ENCODE data around the gene LNPK. TPM values are rescaled to one million over a fixed set of nuclear protein-coding genes. Genes with fewer than 3 reads are reported as not detected.

LNPK gene
- total RNA-seq, 1 donor from 2014 or later = 78.2 TPM

DNA sequence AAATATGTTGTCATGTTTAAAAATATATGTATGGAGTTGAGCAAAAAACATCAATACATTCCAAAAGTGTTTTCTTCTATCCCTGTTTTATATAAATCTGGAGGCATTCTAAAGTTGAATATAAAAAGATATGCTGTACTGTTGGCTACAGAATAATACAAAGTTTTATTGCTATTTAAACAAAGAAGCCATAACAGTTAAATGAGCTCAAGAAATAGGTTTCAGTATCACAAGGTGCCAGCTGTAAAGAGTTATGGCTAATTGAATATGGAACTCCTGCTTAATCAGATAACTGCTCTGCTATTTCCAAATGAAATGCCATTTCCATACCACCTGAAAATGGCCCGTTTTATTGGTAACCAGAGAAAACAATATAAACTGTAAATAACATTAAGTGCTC is 55.0 kb downstream of the LNPK start:
- TF ChIP-seq, protein P1, sequence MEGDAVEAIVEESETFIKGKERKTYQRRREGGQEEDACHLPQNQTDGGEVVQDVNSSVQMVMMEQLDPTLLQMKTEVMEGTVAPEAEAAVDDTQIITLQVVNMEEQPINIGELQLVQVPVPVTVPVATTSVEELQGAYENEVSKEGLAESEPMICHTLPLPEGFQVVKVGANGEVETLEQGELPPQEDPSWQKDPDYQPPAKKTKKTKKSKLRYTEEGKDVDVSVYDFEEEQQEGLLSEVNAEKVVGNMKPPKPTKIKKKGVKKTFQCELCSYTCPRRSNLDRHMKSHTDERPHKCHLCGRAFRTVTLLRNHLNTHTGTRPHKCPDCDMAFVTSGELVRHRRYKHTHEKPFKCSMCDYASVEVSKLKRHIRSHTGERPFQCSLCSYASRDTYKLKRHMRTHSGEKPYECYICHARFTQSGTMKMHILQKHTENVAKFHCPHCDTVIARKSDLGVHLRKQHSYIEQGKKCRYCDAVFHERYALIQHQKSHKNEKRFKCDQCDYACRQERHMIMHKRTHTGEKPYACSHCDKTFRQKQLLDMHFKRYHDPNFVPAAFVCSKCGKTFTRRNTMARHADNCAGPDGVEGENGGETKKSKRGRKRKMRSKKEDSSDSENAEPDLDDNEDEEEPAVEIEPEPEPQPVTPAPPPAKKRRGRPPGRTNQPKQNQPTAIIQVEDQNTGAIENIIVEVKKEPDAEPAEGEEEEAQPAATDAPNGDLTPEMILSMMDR (IDR thresholded peaks at IDR 0.05; ENCODE audit: partially characterized antibody, unreplicated experiment) = no peak
- no peak for DNase-seq
- Mint-ChIP-seq H3K27ac (ENCODE audit: unreplicated experiment) (no peak overlapping the region), H3K4me3 (ENCODE audit: unreplicated experiment) (no peak overlapping the region), H3K27me3 (ENCODE audit: unreplicated experiment) (no peaks in the 10 kb centered on the region), H3K4me1 (ENCODE audit: low read depth, unreplicated experiment) (peaks cover 4% of the 10 kb centered on the region), H3K9me3 (ENCODE audit: unreplicated experiment) (no peaks in the 10 kb centered on the region), H3K36me3 (ENCODE audit: unreplicated experiment) (peaks cover 2% of the 10 kb centered on the region)

DNA sequence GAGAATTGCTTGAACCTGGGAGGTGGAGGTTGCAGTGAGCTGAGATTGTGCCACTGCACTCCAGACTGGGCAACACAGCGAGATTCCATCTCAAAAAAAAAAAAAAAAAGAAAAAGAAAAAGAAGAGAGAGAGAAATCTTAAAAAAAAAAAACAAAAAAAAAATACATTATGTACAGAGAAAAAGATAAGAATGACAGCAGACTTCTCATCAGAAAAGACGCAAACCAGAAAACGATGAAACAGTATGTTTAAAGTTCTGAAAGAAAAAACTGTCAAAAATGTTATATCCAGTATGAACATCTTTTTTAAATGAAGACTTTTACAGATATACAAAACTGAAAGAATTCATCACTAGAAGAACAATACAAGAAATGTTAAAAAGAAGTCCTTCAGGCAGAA is 60.4 kb downstream of the LNPK start:
- Mint-ChIP-seq H3K27ac (ENCODE audit: unreplicated experiment) (no peak overlapping the region), H3K36me3 (ENCODE audit: unreplicated experiment) (peaks cover 10% of the 10 kb centered on the region), H3K4me1 (ENCODE audit: low read depth, unreplicated experiment) (peaks cover 2% of the 10 kb centered on the region), H3K4me3 (ENCODE audit: unreplicated experiment) (no peak overlapping the region), H3K27me3 (ENCODE audit: unreplicated experiment) (no peaks in the 10 kb centered on the region), H3K9me3 (ENCODE audit: unreplicated experiment) (no peaks in the 10 kb centered on the region)
- no peak for DNase-seq
- TF ChIP-seq, protein P1 (IDR thresholded peaks at IDR 0.05; ENCODE audit: partially characterized antibody, unreplicated experiment) = no peak

DNA sequence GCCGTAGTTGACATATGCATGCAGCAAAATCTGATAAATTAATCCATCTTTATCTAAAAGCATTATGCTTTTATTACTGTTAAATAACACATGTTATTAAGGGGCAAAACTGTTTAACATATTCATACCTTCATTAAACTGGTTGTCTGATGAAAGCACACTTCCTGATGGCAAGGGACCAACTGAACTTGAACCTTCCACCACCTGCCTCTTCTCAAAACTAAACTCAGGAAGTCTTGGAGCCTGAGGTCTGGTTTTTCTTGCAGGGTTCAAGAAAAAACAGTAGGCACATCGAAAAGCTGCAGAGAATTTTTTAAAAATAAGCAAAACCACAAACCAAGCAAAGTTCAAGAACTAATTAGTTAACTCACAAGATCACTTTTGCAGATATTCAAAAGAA is 64.9 kb downstream of the LNPK start:
- TF ChIP-seq, protein P1 (IDR thresholded peaks at IDR 0.05; ENCODE audit: partially characterized antibody, unreplicated experiment) = no peak
- Mint-ChIP-seq H3K27me3 (ENCODE audit: unreplicated experiment) (no peaks in the 10 kb centered on the region), H3K9me3 (ENCODE audit: unreplicated experiment) (no peaks in the 10 kb centered on the region), H3K27ac (ENCODE audit: unreplicated experiment) (peak overlapping the region; percentile 55), H3K4me3 (ENCODE audit: unreplicated experiment) (no peak overlapping the region), H3K4me1 (ENCODE audit: low read depth, unreplicated experiment) (peaks cover 8% of the 10 kb centered on the region), H3K36me3 (ENCODE audit: unreplicated experiment) (peaks cover 10% of the 10 kb centered on the region)
- no peak for DNase-seq

DNA sequence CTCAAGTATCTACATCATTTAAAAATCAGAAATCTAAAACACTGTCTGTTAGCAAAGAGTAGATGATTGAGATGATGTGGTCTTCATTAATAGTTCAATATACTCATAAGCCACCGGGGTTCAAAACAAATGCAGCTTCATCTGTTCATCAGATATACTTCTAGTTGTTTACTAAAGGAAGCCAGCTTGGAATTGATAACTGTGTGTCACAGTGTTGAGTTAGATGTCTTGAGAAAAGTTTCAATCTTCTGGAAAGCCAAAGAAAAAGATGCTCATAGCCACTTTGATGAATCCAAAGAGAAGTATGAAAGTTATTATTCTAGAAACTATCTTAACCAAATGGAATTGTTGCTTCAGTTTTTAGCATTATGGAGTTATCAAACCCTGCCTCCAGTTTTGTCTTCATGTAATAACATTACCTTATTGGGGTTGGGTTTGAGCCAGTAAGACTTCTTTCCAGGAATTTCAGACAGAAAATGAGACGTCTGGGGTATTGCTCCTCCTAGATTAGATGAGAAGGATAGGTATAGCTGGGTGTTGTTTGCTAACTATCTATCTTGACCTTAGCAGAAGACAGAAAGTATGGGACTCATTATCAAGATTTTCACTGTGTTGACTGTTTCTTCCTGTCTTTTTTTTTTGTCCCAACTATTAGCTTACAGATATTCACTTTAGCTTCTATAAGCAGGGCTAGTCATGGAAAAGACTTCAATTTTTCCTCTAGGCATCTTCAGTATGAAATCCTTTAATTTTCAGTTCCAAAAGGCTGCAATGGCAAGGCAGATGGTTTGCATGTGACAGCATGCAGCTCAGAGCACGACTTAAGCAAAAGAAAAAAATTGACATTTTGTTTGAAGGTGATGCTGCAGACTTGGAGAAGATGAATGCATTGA is 66.5 kb downstream of the LNPK start:
- no peaks in the 10 kb centered on the region for H3K36me3 Mint-ChIP-seq (ENCODE audit: unreplicated experiment)
- peaks cover 8% of the 10 kb centered on the region for H3K4me1 Mint-ChIP-seq (ENCODE audit: low read depth, unreplicated experiment)
- no peaks in the 10 kb centered on the region for H3K27me3 Mint-ChIP-seq (ENCODE audit: unreplicated experiment)
- no peak for DNase-seq
- TF ChIP-seq, protein P1 (IDR thresholded peaks at IDR 0.05; ENCODE audit: partially characterized antibody, unreplicated experiment) = no peak
- H3K9me3 Mint-ChIP-seq (ENCODE audit: unreplicated experiment) = no peaks in the 10 kb centered on the region
- peak overlapping the region; percentile 18 for H3K27ac Mint-ChIP-seq (ENCODE audit: unreplicated experiment)
- H3K4me3 Mint-ChIP-seq (ENCODE audit: unreplicated experiment) = no peak overlapping the region

DNA sequence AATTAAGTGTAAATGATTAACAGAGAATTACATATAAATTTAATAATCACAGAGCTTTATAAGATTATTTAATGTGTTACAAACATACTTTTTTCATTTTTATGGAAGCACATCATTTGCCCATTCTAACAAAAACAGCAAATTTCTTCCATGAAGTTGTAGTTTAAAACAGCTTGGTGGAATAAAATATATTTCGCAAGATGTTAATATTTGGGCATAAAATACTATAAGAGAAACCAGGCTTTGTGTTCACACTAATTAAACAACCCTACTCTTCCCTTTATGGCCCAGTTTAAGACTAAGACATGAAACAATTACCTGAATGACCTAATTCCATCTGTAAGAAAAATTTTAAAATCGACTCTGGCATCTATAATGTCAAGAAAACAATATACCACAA is 69.4 kb downstream of the LNPK start:
- no peak overlapping the region for H3K27ac Mint-ChIP-seq (ENCODE audit: unreplicated experiment)
- H3K9me3 Mint-ChIP-seq (ENCODE audit: unreplicated experiment) = no peaks in the 10 kb centered on the region
- TF ChIP-seq, protein P1 (IDR thresholded peaks at IDR 0.05; ENCODE audit: partially characterized antibody, unreplicated experiment) = no peak
- DNase-seq = no peak
- peaks cover 6% of the 10 kb centered on the region for H3K4me1 Mint-ChIP-seq (ENCODE audit: low read depth, unreplicated experiment)
- no peaks in the 10 kb centered on the region for H3K27me3 Mint-ChIP-seq (ENCODE audit: unreplicated experiment)
- H3K4me3 Mint-ChIP-seq (ENCODE audit: unreplicated experiment) = no peak overlapping the region
- H3K36me3 Mint-ChIP-seq (ENCODE audit: unreplicated experiment) = no peaks in the 10 kb centered on the region

Measured in glutamatergic neuron (in vitro differentiated cells).